Body of pancreas (tissue), 4 donors: Measurements from ENCODE around the gene COPG1.

ENCODE experiments used
- CTCF ChIP-seq, 7 experiments: fragments of 450-650 bp in 4 of 7; fragments of 200-600 bp in 3 of 7; sonication (generic) in 3 of 7; IDR thresholded peaks; one replicate each; pipeline ENCODE4 v1.5.1; 2016 to 2019; ENCODE audit warnings: antibody characterized with exemption in 7 of 7
- POLR2A ChIP-seq, 3 donors: fragments of 450-650 bp; IDR thresholded peaks; one replicate each; pipeline ENCODE4 v1.6.1; 2016; ENCODE audit warnings: antibody characterized with exemption in 3 of 3, mild to moderate bottlenecking in 2 of 3

GRCh38 chr3:129317014-129317771 lies 67.8 kb downstream of the COPG1 start:
- TF ChIP-seq CTCF (IDR thresholded peaks at IDR 0.05) (no peak), POLR2A (IDR thresholded peaks at IDR 0.05) (no peak)
